H54 (cell line): Measurements from ENCODE around the gene FBXO3.
"Not testable (repeated sequence)": the region's sequence is repeated elsewhere in the genome, so short reads cannot be mapped to it uniquely, and the experiment has no call there.

Experiments used
- DNase-seq: peaks from one replicate; pipeline ENCODE4 v3.0.0; 2011; ENCODE audit warnings: low spot score, mixed read lengths; ENCODE audit not compliant: insufficient read length
- FAIRE-seq: peaks from 3 replicates; lab custom pipeline; 2011; peaks lifted over from hg19 to GRCh38; lab: Jason Lieb, UNC
- POLR2A ChIP-seq: IDR thresholded peaks from 2 replicates; pipeline ENCODE4 v1.6.1; 2011; ENCODE audit warnings: low read depth, mild to moderate bottlenecking, low read length

Gene FBXO3

GRCh38 chr11:33725496-33725895, 48.8 kb downstream of the FBXO3 start:
- FAIRE-seq (no peak), DNase-seq (no peak)
- TF ChIP-seq POLR2A = no peak

DNA sequence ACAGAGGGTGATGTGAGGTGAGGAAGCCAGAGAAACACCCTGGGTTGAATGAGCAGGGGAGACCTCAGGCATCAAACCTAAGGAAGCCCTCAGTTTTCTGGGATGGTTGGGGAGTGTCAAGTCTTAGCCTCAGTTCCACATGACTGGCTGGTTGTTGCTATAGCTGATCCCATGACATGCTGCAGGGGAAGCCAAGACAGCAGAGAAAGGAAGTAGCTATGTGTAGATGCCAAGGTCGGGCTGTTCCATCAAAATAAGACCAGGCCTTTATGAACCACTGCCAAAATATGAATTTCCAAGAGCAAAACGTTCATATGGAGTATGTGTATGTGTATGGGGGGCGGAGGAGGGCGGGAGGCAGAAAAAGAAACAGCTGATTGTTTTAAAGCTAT, 49.7 kb downstream of the FBXO3 start:
- FAIRE-seq (no peak), DNase-seq (no peak)
- no peak for TF ChIP-seq POLR2A

DNA sequence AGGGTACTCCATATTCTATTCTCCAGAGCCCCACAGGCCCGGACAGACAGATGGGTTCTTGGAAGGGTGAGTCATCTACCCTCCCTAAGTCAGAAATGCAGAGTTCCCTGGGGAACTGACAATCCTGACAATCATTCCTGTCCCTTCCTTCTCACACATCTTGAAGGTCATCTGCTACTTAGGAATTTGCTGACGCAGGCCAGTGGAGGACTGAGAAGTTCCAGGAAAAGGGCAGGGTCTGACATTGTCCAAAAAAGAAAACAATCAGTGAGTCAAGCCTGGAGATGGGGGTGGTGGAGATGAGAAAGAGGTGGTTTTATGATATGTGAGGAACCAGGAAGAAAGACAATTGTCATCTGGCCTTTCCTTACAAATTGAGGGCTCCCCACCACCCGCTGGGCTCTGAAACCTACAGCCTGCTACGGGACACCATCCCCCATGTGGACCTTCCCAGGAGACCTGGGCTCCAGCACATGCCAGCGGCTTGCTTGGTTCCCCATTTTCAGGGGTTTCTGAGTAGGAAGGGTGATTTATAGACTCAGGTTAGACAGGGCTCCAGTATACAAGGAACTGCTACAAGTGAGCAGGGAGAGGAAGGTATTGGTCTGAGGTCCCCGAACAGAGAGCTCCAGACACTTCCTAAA, 51.0 kb downstream of the FBXO3 start:
- TF ChIP-seq POLR2A = no peak
- no peak for FAIRE-seq
- DNase-seq = no peak

GRCh38 chr11:33722590-33723234, 51.6 kb downstream of the FBXO3 start:
- no peak for DNase-seq

DNA sequence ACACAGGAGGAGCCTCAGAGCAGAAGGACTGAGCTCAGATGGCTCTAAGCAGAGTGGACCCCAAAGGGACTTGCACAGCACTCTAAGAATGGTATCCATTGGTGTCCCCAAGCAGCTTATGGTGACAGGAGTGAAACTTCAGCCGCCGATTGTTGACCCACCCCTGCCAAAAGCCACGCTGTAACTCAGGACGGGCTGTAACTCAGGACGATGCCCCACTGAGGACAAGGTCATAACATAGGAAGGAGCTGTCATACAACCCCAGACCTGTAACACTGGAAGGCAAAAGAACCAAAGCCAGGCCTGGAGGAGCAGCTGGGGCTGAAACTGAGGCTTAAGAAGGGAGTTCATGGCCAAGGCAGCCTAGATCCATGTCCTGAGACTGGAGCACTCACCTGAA, 52.3 kb downstream of the FBXO3 start:
- no peak for FAIRE-seq
- no peak for DNase-seq
- no peak for TF ChIP-seq POLR2A

More at GRCh38 chr11:33722590-33723234, 51.6 kb downstream of the FBXO3 start:
- TF ChIP-seq POLR2A = peak; percentile 38; the same call in 1 of the 2 replicates
- FAIRE-seq = no peak

GRCh38 chr11:33721426-33721825, 52.9 kb downstream of the FBXO3 start:
- FAIRE-seq (no peak), DNase-seq (no peak)
- TF ChIP-seq POLR2A = no peak

DNA sequence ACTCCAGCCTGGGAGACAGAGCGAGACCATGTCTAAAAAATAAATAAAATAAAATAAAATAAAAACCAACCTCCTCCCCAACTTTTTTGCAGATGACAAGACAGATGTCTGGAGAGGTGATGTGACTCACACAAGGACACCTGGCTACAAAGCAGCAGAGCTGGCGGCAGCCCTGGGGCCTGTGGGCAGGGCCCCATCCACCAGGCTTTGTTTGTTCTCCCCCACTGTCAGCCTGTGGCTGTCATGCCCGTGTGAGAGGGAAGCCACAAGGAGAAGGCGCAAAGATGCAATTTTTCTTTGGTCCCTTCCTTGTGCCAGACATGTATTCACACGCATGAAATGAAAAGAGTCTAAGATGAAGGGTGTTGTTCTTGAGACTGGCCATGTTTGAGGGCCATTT, 54.7 kb downstream of the FBXO3 start:
- TF ChIP-seq POLR2A = no peak
- DNase-seq = no peak
- FAIRE-seq = no peak

DNA sequence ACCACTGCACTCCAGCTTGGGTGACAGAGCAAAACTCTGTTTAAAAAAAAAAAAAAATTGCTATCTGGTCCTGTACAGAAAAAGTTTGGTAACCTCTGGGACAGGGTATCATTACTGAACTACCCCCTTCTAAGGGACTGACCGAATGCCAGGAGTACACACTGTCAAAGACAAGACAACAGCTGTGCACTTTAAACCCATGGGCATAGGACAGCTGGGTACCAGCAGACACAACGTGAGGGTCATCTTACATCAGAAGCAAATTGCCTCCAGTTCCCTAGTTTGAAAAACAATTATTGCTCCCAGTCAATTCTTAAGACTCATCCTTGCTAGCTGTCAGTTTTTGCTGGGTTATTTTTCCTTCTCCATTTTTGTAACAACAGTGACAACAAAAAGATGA, 55.9 kb downstream of the FBXO3 start:
- DNase-seq (no peak), FAIRE-seq (no peak)
- no peak for TF ChIP-seq POLR2A

DNA sequence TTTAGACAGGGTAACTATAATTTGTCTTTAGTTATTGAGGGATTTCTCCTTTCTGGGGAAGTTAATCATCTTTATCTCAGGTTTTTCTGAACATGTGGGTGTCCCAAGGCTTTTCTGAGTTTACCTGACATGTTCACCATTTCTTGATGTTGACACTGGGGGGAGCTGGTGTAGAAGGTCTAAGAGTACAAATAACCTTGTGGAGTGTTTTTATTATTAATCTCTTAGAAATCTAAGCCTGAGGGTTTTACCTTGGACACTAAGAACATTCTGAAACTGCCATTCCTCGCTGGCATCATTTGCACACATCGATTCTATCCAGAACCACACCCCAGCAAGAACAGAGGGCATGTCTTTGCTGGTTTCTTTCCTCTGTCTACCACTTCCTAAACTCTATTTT, 58.1 kb downstream of the FBXO3 start:
- TF ChIP-seq POLR2A = no peak
- FAIRE-seq = no peak
- no peak for DNase-seq

GRCh38 chr11:33713856-33714398, 60.4 kb downstream of the FBXO3 start:
- TF ChIP-seq POLR2A = no peak
- DNase-seq (no peak), FAIRE-seq (no peak)

- FAIRE-seq = no peak
- DNase-seq = no peak
- no peak for TF ChIP-seq POLR2A
These were observed 61.0 kb downstream of the FBXO3 start for GRCh38 chr11:33713151-33713855.

- no peak for TF ChIP-seq POLR2A
- FAIRE-seq = no peak
- DNase-seq = no peak
These were observed 61.9 kb downstream of the FBXO3 start for GRCh38 chr11:33712436-33712835.

- TF ChIP-seq POLR2A = no peak
- no peak for FAIRE-seq
- DNase-seq = no peak
These were observed 64.9 kb downstream of the FBXO3 start for GRCh38 chr11:33709466-33709865.

- FAIRE-seq (no peak), DNase-seq (no peak)
- no peak for TF ChIP-seq POLR2A
These were observed 65.3 kb downstream of the FBXO3 start for GRCh38 chr11:33708985-33709384.

- DNase-seq, FAIRE-seq: not testable (repeated sequence)
These were observed 66.5 kb downstream of the FBXO3 start for GRCh38 chr11:33707831-33708230.
